Upper lobe of left lung (tissue), 4 donors: ENCODE results near the gene KRT76.

Experiments used
- POLR2A ChIP-seq, 4 donors: fragments of 450-650 bp; IDR thresholded peaks; one replicate each; pipeline ENCODE4 v1.5.1; 2016 to 2017; ENCODE audit warnings: antibody characterized with exemption in 4 of 4, mild to moderate bottlenecking in 2 of 4
- POLR2AphosphoS5 ChIP-seq, 2 donors: sonication (generic); formaldehyde crosslinking; IDR thresholded peaks; one replicate each; pipeline ENCODE4 v1.5.1; 2017; ENCODE audit warnings: antibody characterized with exemption in 2 of 2
- TF ChIP-seq, protein P1 (sequence below), 6 experiments: fragments of 450-650 bp in 4 of 6; fragments of 200-600 bp in 2 of 6; sonication (generic) in 2 of 6; IDR thresholded peaks; one replicate each; pipeline ENCODE4 v1.5.1; 2016 to 2019; ENCODE audit warnings: antibody characterized with exemption in 6 of 6

DNA sequence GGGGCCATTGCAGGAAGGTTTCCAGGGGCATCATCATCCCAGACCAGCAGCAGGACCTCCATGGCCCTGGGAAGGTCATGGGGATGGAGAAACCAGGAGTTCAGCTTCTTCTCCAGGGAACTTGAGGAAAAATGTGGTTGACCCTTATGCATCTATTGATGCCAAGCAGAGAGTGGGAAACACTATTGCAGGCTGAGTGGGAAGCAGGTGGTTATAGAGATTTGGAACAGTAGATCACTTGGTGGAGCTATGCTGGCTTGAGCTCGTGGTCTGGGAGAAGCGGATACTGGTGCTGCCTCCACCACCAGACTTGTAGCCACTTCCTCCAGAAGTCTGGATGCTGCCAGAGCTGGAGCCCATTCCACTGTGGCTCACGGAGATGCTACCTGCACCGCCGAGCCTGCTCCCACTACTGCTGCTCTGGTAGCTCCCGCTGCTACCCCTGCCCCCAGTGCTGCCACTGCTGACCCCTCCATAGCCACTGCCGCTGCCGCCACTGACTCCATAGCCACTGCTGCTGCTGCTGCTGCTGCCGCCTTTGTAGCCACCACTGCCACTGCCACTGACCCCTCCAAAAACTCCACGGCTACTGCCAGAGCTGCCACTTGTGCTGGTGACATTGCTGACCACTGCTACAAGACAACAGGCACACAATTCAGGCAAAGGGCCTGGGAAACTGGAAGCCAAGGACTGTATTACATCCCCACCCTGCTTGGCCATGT is 8.5 kb downstream of the KRT76 start:
- TF ChIP-seq POLR2AphosphoS5 (IDR thresholded peaks at IDR 0.05) (no peak), POLR2A (IDR thresholded peaks at IDR 0.05) (no peak)
- TF ChIP-seq, protein P1, sequence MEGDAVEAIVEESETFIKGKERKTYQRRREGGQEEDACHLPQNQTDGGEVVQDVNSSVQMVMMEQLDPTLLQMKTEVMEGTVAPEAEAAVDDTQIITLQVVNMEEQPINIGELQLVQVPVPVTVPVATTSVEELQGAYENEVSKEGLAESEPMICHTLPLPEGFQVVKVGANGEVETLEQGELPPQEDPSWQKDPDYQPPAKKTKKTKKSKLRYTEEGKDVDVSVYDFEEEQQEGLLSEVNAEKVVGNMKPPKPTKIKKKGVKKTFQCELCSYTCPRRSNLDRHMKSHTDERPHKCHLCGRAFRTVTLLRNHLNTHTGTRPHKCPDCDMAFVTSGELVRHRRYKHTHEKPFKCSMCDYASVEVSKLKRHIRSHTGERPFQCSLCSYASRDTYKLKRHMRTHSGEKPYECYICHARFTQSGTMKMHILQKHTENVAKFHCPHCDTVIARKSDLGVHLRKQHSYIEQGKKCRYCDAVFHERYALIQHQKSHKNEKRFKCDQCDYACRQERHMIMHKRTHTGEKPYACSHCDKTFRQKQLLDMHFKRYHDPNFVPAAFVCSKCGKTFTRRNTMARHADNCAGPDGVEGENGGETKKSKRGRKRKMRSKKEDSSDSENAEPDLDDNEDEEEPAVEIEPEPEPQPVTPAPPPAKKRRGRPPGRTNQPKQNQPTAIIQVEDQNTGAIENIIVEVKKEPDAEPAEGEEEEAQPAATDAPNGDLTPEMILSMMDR (IDR thresholded peaks at IDR 0.05), result no peak
